ENCODE data around the gene PSMC5. TPM values are rescaled to one million over a fixed set of nuclear protein-coding genes. Genes with fewer than 3 reads are reported as not detected.
"Not testable (repeated sequence)": the region's sequence is repeated elsewhere in the genome, so short reads cannot be mapped to it uniquely, and the experiment has no call there.

Gene PSMC5
- 100 to 1,000 TPM; 144 to 161 TPM for total RNA-seq

- Mint-ChIP-seq H3K36me3 (ENCODE audit: insufficient read depth in 2 of 2) (peaks cover 15 to 36% of the 10 kb centered on the region in 2 donors), H3K4me1 (ENCODE audit: low read depth) (peaks cover 90% of the 10 kb centered on the region), H3K9me3 (no peaks in the 10 kb centered on the region), H3K4me3 (peak within 1 kb of the TSS; percentile 96 to 97), H3K27ac (peak within 1 kb of the TSS; percentile 98), H3K27me3 (ENCODE audit: low read depth) (no peaks in the 10 kb centered on the region)
- DNase-seq (peak; percentile 95 to 97), ATAC-seq (replicated peaks in 1 of 2) (peak; percentile 92 to 93)
These were observed at the start of gene PSMC5, which contains the start of gene FTSJ3 for GRCh38 chr17:63827002-63827800. TSS of gene PSMC5 (plus strand) at chr17:63827431. CDS start at chr17:63827491, 60 bp downstream. TSS of gene FTSJ3 (minus strand) at chr17:63827663. CDS start at chr17:63826902, 761 bp downstream.

GRCh38 chr17:63780507-63780906 lies 46.7 kb upstream of the PSMC5 start:
- no peaks in the 10 kb centered on the region for H3K27me3 Mint-ChIP-seq (ENCODE audit: low read depth)

GRCh38 chr17:63780928-63781327 lies 46.3 kb upstream of the PSMC5 start:
- Mint-ChIP-seq H3K4me3 (no peak overlapping the region), H3K4me1 (ENCODE audit: low read depth) (peaks cover 67% of the 10 kb centered on the region), H3K9me3 (no peaks in the 10 kb centered on the region), H3K27me3 (ENCODE audit: low read depth) (no peaks in the 10 kb centered on the region), H3K27ac (no peak overlapping the region), H3K36me3 (ENCODE audit: insufficient read depth in 2 of 2) (peaks cover 2 to 19% of the 10 kb centered on the region in 2 donors)
- DNase-seq (no peak), ATAC-seq (replicated peaks in 1 of 2) (no peak)

More at GRCh38 chr17:63780507-63780906, 46.7 kb upstream of the PSMC5 start:
- H3K36me3 Mint-ChIP-seq (ENCODE audit: insufficient read depth in 2 of 2) = peaks cover 2 to 21% of the 10 kb centered on the region in 2 donors
- H3K4me3 Mint-ChIP-seq = no peak overlapping the region
- peak overlapping the region; percentile 84 for H3K27ac Mint-ChIP-seq
- peaks cover 71% of the 10 kb centered on the region for H3K4me1 Mint-ChIP-seq (ENCODE audit: low read depth)
- no peaks in the 10 kb centered on the region for H3K9me3 Mint-ChIP-seq
- DNase-seq (no peak), ATAC-seq (replicated peaks in 1 of 2) (no peak)

GRCh38 chr17:63783522-63783921 lies 43.7 kb upstream of the PSMC5 start:
- Mint-ChIP-seq H3K36me3 (ENCODE audit: insufficient read depth in 2 of 2) (peaks cover 0 to 16% of the 10 kb centered on the region in 2 donors), H3K4me3 (peak overlapping the region; percentile 23 to 42), H3K9me3 (no peaks in the 10 kb centered on the region), H3K27me3 (ENCODE audit: low read depth) (no peaks in the 10 kb centered on the region), H3K27ac (peak overlapping the region; percentile 18), H3K4me1 (ENCODE audit: low read depth) (peaks cover 43% of the 10 kb centered on the region)
- peak in 1 of 2 donors; percentile 59 for ATAC-seq (replicated peaks in 1 of 2)
- no peak for DNase-seq

GRCh38 chr17:63785556-63785955 lies 41.7 kb upstream of the PSMC5 start:
- Mint-ChIP-seq H3K4me3 (no peak overlapping the region), H3K9me3 (no peaks in the 10 kb centered on the region), H3K36me3 (ENCODE audit: insufficient read depth in 2 of 2) (peaks cover 0 to 13% of the 10 kb centered on the region in 2 donors), H3K27me3 (ENCODE audit: low read depth) (no peaks in the 10 kb centered on the region), H3K4me1 (ENCODE audit: low read depth) (peaks cover 29% of the 10 kb centered on the region), H3K27ac (peak overlapping the region; percentile 24)
- no peak for DNase-seq
- no peak for ATAC-seq (replicated peaks in 1 of 2)

GRCh38 chr17:63786117-63786516 lies 41.1 kb upstream of the PSMC5 start:
- no peak for ATAC-seq (replicated peaks in 1 of 2)
- peaks cover 0 to 13% of the 10 kb centered on the region in 2 donors for H3K36me3 Mint-ChIP-seq (ENCODE audit: insufficient read depth in 2 of 2)
- no peaks in the 10 kb centered on the region for H3K9me3 Mint-ChIP-seq
- no peak overlapping the region for H3K27ac Mint-ChIP-seq
- H3K4me3 Mint-ChIP-seq = no peak overlapping the region
- no peaks in the 10 kb centered on the region for H3K27me3 Mint-ChIP-seq (ENCODE audit: low read depth)
- no peak for DNase-seq
- peaks cover 24% of the 10 kb centered on the region for H3K4me1 Mint-ChIP-seq (ENCODE audit: low read depth)

- H3K4me3 Mint-ChIP-seq = no peak overlapping the region
- H3K36me3 Mint-ChIP-seq (ENCODE audit: insufficient read depth in 2 of 2) = peaks cover 0 to 13% of the 10 kb centered on the region in 2 donors
- no peaks in the 10 kb centered on the region for H3K27me3 Mint-ChIP-seq (ENCODE audit: low read depth)
- H3K27ac Mint-ChIP-seq = no peak overlapping the region
- ATAC-seq (replicated peaks in 1 of 2) (no peak), DNase-seq (no peak)
- H3K9me3 Mint-ChIP-seq = no peaks in the 10 kb centered on the region
- H3K4me1 Mint-ChIP-seq (ENCODE audit: low read depth) = peaks cover 17% of the 10 kb centered on the region
These were observed 40.1 kb upstream of the PSMC5 start for GRCh38 chr17:63786971-63787711.

GRCh38 chr17:63790057-63790456 lies 37.2 kb upstream of the PSMC5 start:
- ATAC-seq (replicated peaks in 1 of 2) (peak; percentile 49 to 67), DNase-seq (no peak)
- Mint-ChIP-seq H3K4me3 (no peak overlapping the region), H3K36me3 (ENCODE audit: insufficient read depth in 2 of 2) (peaks cover 5 to 24% of the 10 kb centered on the region in 2 donors), H3K9me3 (no peaks in the 10 kb centered on the region), H3K4me1 (ENCODE audit: low read depth) (peaks cover 4% of the 10 kb centered on the region), H3K27me3 (ENCODE audit: low read depth) (no peaks in the 10 kb centered on the region), H3K27ac (peak overlapping the region; percentile 73)

GRCh38 chr17:63792055-63792729 lies 35.0 kb upstream of the PSMC5 start:
- H3K36me3 Mint-ChIP-seq (ENCODE audit: insufficient read depth in 2 of 2) = peaks cover 6 to 31% of the 10 kb centered on the region in 2 donors
- ATAC-seq (replicated peaks in 1 of 2) = no peak
- DNase-seq = no peak
- peak overlapping the region; percentile 91 for H3K27ac Mint-ChIP-seq
- H3K4me3 Mint-ChIP-seq = no peak overlapping the region
- H3K4me1 Mint-ChIP-seq (ENCODE audit: low read depth) = peaks cover 4% of the 10 kb centered on the region
- no peaks in the 10 kb centered on the region for H3K9me3 Mint-ChIP-seq
- H3K27me3 Mint-ChIP-seq (ENCODE audit: low read depth) = no peaks in the 10 kb centered on the region

GRCh38 chr17:63796375-63796774 lies 30.9 kb upstream of the PSMC5 start:
- not testable (repeated sequence) for H3K27ac Mint-ChIP-seq; H3K27me3 Mint-ChIP-seq (ENCODE audit: low read depth); H3K4me1 Mint-ChIP-seq (ENCODE audit: low read depth); H3K4me3 Mint-ChIP-seq; ATAC-seq (replicated peaks in 1 of 2); DNase-seq; H3K9me3 Mint-ChIP-seq
- H3K36me3 Mint-ChIP-seq (ENCODE audit: insufficient read depth in 2 of 2) = peaks cover 11 to 39% of the 10 kb centered on the region in 2 donors

GRCh38 chr17:63798572-63799106 lies 28.6 kb upstream of the PSMC5 start:
- H3K4me1 Mint-ChIP-seq (ENCODE audit: low read depth) = no peaks in the 10 kb centered on the region
- DNase-seq = no peak

GRCh38 chr17:63800783-63801182 lies 26.4 kb upstream of the PSMC5 start:
- Mint-ChIP-seq H3K9me3 (no peaks in the 10 kb centered on the region), H3K4me3 (no peak overlapping the region), H3K4me1 (ENCODE audit: low read depth) (peaks cover 9% of the 10 kb centered on the region), H3K36me3 (ENCODE audit: insufficient read depth in 2 of 2) (peaks cover 8 to 39% of the 10 kb centered on the region in 2 donors), H3K27me3 (ENCODE audit: low read depth) (no peaks in the 10 kb centered on the region), H3K27ac (peak overlapping the region; percentile 52)
- ATAC-seq (replicated peaks in 1 of 2) = no peak
- no peak for DNase-seq

More at GRCh38 chr17:63798572-63799106, 28.6 kb upstream of the PSMC5 start:
- no peak for ATAC-seq (replicated peaks in 1 of 2)
- H3K27ac Mint-ChIP-seq = no peak overlapping the region
- H3K4me3 Mint-ChIP-seq = no peak overlapping the region
- H3K9me3 Mint-ChIP-seq = no peaks in the 10 kb centered on the region
- H3K36me3 Mint-ChIP-seq (ENCODE audit: insufficient read depth in 2 of 2) = peaks cover 10 to 35% of the 10 kb centered on the region in 2 donors
- H3K27me3 Mint-ChIP-seq (ENCODE audit: low read depth) = no peaks in the 10 kb centered on the region

Data from activated T-cell treated with anti-CD3 and anti-CD28 coated beads, Interleukin-2, amount 50 U/mL, for 72 hours (primary cell).